IMR-90 (cell line): ENCODE measurements around the gene MID1.

ENCODE experiments used
- MAZ ChIP-seq: IDR thresholded peaks from 2 replicates; pipeline ENCODE4 v1.6.1; 2012; ENCODE audit warnings: low read depth, mild to moderate bottlenecking, low read length, improper control_type of control experiment, moderate library complexity, borderline replicate concordance
- POLR2A ChIP-seq: IDR thresholded peaks from 2 replicates; pipeline ENCODE4 v1.6.1; 2012; ENCODE audit warnings: mild to moderate bottlenecking, low read depth, low read length
- TF ChIP-seq, protein P1 (sequence below): fragments of 150-350 bp; IDR thresholded peaks from 2 replicates; pipeline ENCODE4 v1.6.1; 2017; ENCODE audit warnings: mild to moderate bottlenecking, antibody characterized with exemption, low read length, low read depth

DNA sequence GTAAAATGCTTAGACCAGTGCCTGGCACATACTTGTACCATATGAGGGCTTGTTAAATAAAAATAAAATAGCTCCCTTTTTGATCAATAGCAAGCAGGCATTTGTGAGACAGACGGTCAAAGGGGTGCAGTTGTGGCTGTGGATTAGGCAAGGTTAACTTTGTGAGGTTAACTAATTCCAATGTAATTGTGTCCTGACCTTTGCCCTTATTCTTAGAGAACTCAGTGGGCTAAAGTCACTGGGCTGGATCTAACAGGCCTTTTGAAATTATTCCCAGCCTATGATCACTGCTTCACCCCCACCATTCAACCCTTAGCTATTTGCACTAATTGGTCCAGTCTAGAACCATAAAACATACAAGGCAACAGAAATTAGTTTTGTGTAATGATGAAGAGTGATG, 166.4 kb downstream of the MID1 start:
- TF ChIP-seq POLR2A (no peak), MAZ (no peak)
- TF ChIP-seq, protein P1, sequence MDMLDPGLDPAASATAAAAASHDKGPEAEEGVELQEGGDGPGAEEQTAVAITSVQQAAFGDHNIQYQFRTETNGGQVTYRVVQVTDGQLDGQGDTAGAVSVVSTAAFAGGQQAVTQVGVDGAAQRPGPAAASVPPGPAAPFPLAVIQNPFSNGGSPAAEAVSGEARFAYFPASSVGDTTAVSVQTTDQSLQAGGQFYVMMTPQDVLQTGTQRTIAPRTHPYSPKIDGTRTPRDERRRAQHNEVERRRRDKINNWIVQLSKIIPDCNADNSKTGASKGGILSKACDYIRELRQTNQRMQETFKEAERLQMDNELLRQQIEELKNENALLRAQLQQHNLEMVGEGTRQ, result no peak
